ENCODE results near the gene SPOCK1.

DNA sequence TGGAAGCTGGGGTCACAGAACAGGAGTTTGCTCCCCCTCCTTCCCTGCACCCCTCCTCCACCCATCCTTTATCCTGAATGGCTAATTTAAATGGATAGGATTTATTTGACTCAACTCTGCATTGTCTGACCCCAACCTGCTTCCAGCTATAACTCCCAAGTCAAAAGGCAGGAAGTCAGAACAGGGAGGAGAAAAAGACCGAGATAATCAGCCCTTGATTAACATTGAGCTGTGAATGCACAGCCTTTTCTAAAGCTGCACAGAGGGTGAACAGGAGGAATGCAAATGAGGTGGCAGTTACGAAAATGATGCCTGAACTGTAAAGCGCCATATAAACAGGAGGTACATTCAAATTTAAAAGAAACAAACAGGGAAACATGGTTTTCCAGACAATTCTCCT is 152.8 kb downstream of the SPOCK1 start:
- no peak for TF ChIP-seq RAD21 (IDR thresholded peaks at IDR 0.05; ENCODE audit: low read length)
- TF ChIP-seq, protein P1, sequence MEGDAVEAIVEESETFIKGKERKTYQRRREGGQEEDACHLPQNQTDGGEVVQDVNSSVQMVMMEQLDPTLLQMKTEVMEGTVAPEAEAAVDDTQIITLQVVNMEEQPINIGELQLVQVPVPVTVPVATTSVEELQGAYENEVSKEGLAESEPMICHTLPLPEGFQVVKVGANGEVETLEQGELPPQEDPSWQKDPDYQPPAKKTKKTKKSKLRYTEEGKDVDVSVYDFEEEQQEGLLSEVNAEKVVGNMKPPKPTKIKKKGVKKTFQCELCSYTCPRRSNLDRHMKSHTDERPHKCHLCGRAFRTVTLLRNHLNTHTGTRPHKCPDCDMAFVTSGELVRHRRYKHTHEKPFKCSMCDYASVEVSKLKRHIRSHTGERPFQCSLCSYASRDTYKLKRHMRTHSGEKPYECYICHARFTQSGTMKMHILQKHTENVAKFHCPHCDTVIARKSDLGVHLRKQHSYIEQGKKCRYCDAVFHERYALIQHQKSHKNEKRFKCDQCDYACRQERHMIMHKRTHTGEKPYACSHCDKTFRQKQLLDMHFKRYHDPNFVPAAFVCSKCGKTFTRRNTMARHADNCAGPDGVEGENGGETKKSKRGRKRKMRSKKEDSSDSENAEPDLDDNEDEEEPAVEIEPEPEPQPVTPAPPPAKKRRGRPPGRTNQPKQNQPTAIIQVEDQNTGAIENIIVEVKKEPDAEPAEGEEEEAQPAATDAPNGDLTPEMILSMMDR (conservative IDR thresholded peaks at IDR 0.05; ENCODE audit: low read depth, low read length), result no peak
- TF ChIP-seq RFX5 (IDR thresholded peaks at IDR 0.05; ENCODE audit: low read depth, low read length), result no peak
- TF ChIP-seq SMC3 (IDR thresholded peaks at IDR 0.05; ENCODE audit: low read depth, low read length), result no peak
- no peak for TF ChIP-seq CHD1 (IDR thresholded peaks at IDR 0.05; ENCODE audit: low read depth, low read length)
- TF ChIP-seq FOS (IDR thresholded peaks at IDR 0.05; ENCODE audit: low read depth, low read length), result no peak
- no peak for TF ChIP-seq BHLHE40 (IDR thresholded peaks at IDR 0.05; ENCODE audit: low read depth, low read length)
- TF ChIP-seq MXI1 (IDR thresholded peaks at IDR 0.05; ENCODE audit: borderline replicate concordance, low read depth, low read length), result no peak
- TF ChIP-seq POLR2A (IDR thresholded peaks at IDR 0.05; ENCODE audit: low read depth, low read length), result no peak
- TF ChIP-seq, protein P2, sequence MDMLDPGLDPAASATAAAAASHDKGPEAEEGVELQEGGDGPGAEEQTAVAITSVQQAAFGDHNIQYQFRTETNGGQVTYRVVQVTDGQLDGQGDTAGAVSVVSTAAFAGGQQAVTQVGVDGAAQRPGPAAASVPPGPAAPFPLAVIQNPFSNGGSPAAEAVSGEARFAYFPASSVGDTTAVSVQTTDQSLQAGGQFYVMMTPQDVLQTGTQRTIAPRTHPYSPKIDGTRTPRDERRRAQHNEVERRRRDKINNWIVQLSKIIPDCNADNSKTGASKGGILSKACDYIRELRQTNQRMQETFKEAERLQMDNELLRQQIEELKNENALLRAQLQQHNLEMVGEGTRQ (IDR thresholded peaks at IDR 0.05; ENCODE audit: low read depth, low read length), result no peak

Measured in IMR-90 (cell line).